PC-9 (cell line): ENCODE measurements around the gene SULT4A1. TPM values are rescaled to one million over a fixed set of nuclear protein-coding genes. Genes with fewer than 3 reads are reported as not detected.

Experiments used
- BruUV-seq: library from RNA; stranded (reverse); fragments of 400-500 nt; replicated peaks from 2 replicates; lab custom pipeline; 2021; lab: Mats Ljungman, UMichigan
- CTCF ChIA-PET: fragments of 300-600 bp; sonication (Branson Sonifier 250); formaldehyde crosslinking; loops from one replicate; lab custom pipeline; 2022; ENCODE audit warnings: antibody characterized with exemption; lab: Charles Lee
- POLR2A ChIA-PET: fragments of 300-600 bp; sonication (Branson Sonifier 250); formaldehyde crosslinking; loops from one replicate; lab custom pipeline; 2022; ENCODE audit warnings: antibody characterized with exemption; ENCODE audit not compliant: unreplicated experiment; lab: Charles Lee
- DNase-seq, 2 experiments: peaks; one replicate each; pipeline versions ENCODE4 v3.0.0 to v3.0.0-alpha.2; 2015 to 2022; ENCODE audit warnings: mixed read lengths in 1 of 2
- H2AFZ ChIP-seq: fragments of 200-600 bp; sonication (generic); 2 replicates; pipeline ENCODE4 v1.8.1; 2017; ENCODE audit warnings: antibody characterized with exemption
- H3F3A ChIP-seq: fragments of 200-600 bp; sonication (generic); 2 replicates; pipeline ENCODE4 v1.8.1; 2017; ENCODE audit warnings: antibody characterized with exemption, mild to moderate bottlenecking, low read depth; ENCODE audit not compliant: insufficient read depth
- H3K27ac ChIP-seq: fragments of 200-600 bp; sonication (generic); 2 replicates; pipeline ENCODE4 v1.6.1; 2016; ENCODE audit warnings: mixed run types
- H3K27me3 ChIP-seq: fragments of 200-600 bp; sonication (generic); 2 replicates; pipeline ENCODE4 v1.6.1; 2016; ENCODE audit warnings: low read depth, mixed run types; ENCODE audit not compliant: insufficient read depth
- H3K36me3 ChIP-seq: fragments of 200-600 bp; sonication (generic); 2 replicates; pipeline ENCODE4 v1.6.1; 2016; ENCODE audit warnings: low read depth, mixed run types
- H3K4me1 ChIP-seq: fragments of 200-600 bp; sonication (generic); replicated peaks from 2 replicates; pipeline ENCODE4 v1.6.1; 2016; ENCODE audit warnings: mixed run types; ENCODE audit not compliant: insufficient read depth
- H3K4me2 ChIP-seq: fragments of 200-600 bp; sonication (generic); 2 replicates; pipeline ENCODE4 v1.6.1; 2017; ENCODE audit warnings: mixed run types
- H3K4me3 ChIP-seq: fragments of 200-600 bp; sonication (generic); 2 replicates; pipeline ENCODE4 v1.6.1; 2016; ENCODE audit warnings: mixed run types
- H3K79me2 ChIP-seq: fragments of 200-600 bp; sonication (generic); 2 replicates; pipeline ENCODE4 v1.6.1; 2017; ENCODE audit warnings: low read depth, mixed run types
- H3K9me2 ChIP-seq: fragments of 200-600 bp; sonication (generic); 2 replicates; pipeline ENCODE4 v1.8.1; 2017; ENCODE audit warnings: mild to moderate bottlenecking; ENCODE audit not compliant: insufficient read depth
- H3K9me3 ChIP-seq: fragments of 200-600 bp; sonication (generic); 2 replicates; pipeline ENCODE4 v1.8.1; 2016; ENCODE audit warnings: low read depth; ENCODE audit not compliant: insufficient read depth
- H4K20me1 ChIP-seq: fragments of 200-600 bp; sonication (generic); 2 replicates; pipeline ENCODE4 v1.8.1; 2017; ENCODE audit not compliant: insufficient read depth
- CTCF ChIP-seq: fragments of 200-600 bp; sonication (generic); conservative IDR thresholded peaks from 2 replicates; pipeline ENCODE4 v1.6.1; 2017; ENCODE audit warnings: mixed run types, antibody characterized with exemption, mild to moderate bottlenecking, moderate library complexity
- EZH2 ChIP-seq: fragments of 200-600 bp; sonication (generic); IDR thresholded peaks from 2 replicates; pipeline ENCODE4 v1.8.0; 2017; ENCODE audit warnings: antibody characterized with exemption, low read depth
- intact Hi-C: fragments of 100-400 bp; cut with micrococcal nuclease; formaldehyde crosslinking; loops from one replicate; pipeline ENCODE4 v1.10.0; 2022; ENCODE audit not compliant: unreplicated experiment
- total RNA-seq: library from RNA; stranded (reverse); gene quantifications from 2 replicates; pipeline ENCODE4 v1.2.3, GENCODE V29; 2021

Gene SULT4A1
- total RNA-seq, 1 experiment from 2014 or later: 3.4 TPM

GRCh38 chr22:43812149-43812842 is 50.0 kb downstream of the SULT4A1 start, which contains the start of gene EFCAB6:
Gene EFCAB6 (minus strand): TSS chr22:43812305. CDS start chr22:43782318, 29,987 bp downstream.
- TF ChIP-seq EZH2 (no peak), CTCF (no peak)
- peak; percentile 82 to 88 for DNase-seq
- ChIA-PET CTCF (no interaction called here), POLR2A (interaction anchor here (0.5 to 0.7 kb wide), 4 partner anchors 19 to 625 kb away, joined by 3 to 9 read pairs (median 4); no protein-coding TSS in a partner anchor)
- peak within 1 kb of the TSS; percentile 100 for H2AFZ ChIP-seq
- no peaks in the 10 kb centered on the region; the same call in 1 of the 2 replicates for H3F3A ChIP-seq
- BruUV-seq: TSS peak; percentile 87
- H3K4me2 ChIP-seq: peak within 1 kb of the TSS; percentile 96
- H3K4me3 ChIP-seq: peak within 1 kb of the TSS; percentile 89
- no peaks in the 10 kb centered on the region for H3K36me3 ChIP-seq
- intact Hi-C loops: no loop called here
- H3K27me3 ChIP-seq: no peaks in the 10 kb centered on the region
- no peak within 1 kb of the TSS; the same call in 1 of the 2 replicates for H3K27ac ChIP-seq
- no peaks in the 10 kb centered on the region for H3K9me2 ChIP-seq
- no peaks in the 10 kb centered on the region for H4K20me1 ChIP-seq
- 0 out of 2 replicates have a peak, but pooled peaks cover 12% of the 10 kb centered on the region for H3K4me1 ChIP-seq
- peaks cover 6% of the 10 kb centered on the region; the same call in 1 of the 2 replicates for H3K79me2 ChIP-seq
- no peaks in the 10 kb centered on the region for H3K9me3 ChIP-seq

- TSS peak; percentile 46 for BruUV-seq
- DNase-seq: peak in 1 of 2 experiments; percentile 9
- 0 out of 2 replicates have a peak, but pooled peaks cover 12% of the 10 kb centered on the region for H3K4me1 ChIP-seq
- intact Hi-C loops: no loop called here
- H3K79me2 ChIP-seq: peaks cover 6% of the 10 kb centered on the region; the same call in 1 of the 2 replicates
- no peaks in the 10 kb centered on the region for H3K9me2 ChIP-seq
- H3K36me3 ChIP-seq: no peaks in the 10 kb centered on the region
- CTCF ChIA-PET: no interaction called here
- H3K27me3 ChIP-seq: no peaks in the 10 kb centered on the region
- TF ChIP-seq EZH2 (no peak), CTCF (no peak)
- no peak overlapping the region for H3K27ac ChIP-seq
- no peaks in the 10 kb centered on the region for H4K20me1 ChIP-seq
- H3F3A ChIP-seq: no peaks in the 10 kb centered on the region; the same call in 1 of the 2 replicates
- POLR2A ChIA-PET: interaction anchor here (0.5 to 0.7 kb wide), 5 partner anchors 18 to 624 kb away, joined by 3 to 9 read pairs (median 5); no protein-coding TSS in a partner anchor
- H2AFZ ChIP-seq: peak overlapping the region; percentile 100
- H3K4me2 ChIP-seq: peak overlapping the region; percentile 96
- no peaks in the 10 kb centered on the region for H3K9me3 ChIP-seq
- peak overlapping the region; percentile 89 for H3K4me3 ChIP-seq
Measured at GRCh38 chr22:43811777-43812148, 50.5 kb downstream of the SULT4A1 start.

GRCh38 chr22:43802897-43803495 is 59.3 kb downstream of the SULT4A1 start:
- BruUV-seq: no TSS peak
- intact Hi-C loops: no loop called here
- Histone ChIP-seq H3K9me2 (no peaks in the 10 kb centered on the region), H3K36me3 (no peaks in the 10 kb centered on the region), H3K9me3 (no peaks in the 10 kb centered on the region; the same call in 1 of the 2 replicates), H3K4me3 (no peak overlapping the region), H3K4me1 (no peaks in the 10 kb centered on the region), H3K27me3 (peaks cover 21% of the 10 kb centered on the region), H3F3A (no peaks in the 10 kb centered on the region), H2AFZ (no peak overlapping the region), H3K4me2 (no peak overlapping the region), H4K20me1 (no peaks in the 10 kb centered on the region; the same call in 1 of the 2 replicates), H3K79me2 (no peaks in the 10 kb centered on the region), H3K27ac (no peak overlapping the region)
- ChIA-PET CTCF (no interaction called here), POLR2A (no interaction called here)
- TF ChIP-seq EZH2 (no peak), CTCF (no peak)
- DNase-seq: no peak
